Measurements from ENCODE around the gene OR4F6. TPM values are rescaled to one million over a fixed set of nuclear protein-coding genes. Genes with fewer than 3 reads are reported as not detected.
A peak's percentile ranks its signal among the peaks of the same experiment; 100 is the strongest.

Gene OR4F6
- polyA plus RNA-seq, 1 of the 3 experiments (the other 2 are of a cell fraction) = not detected

- TF ChIP-seq IRF3 (IDR thresholded peaks at IDR 0.05; ENCODE audit: low read depth, low read length) (no peak), JUND (IDR thresholded peaks at IDR 0.05) (no peak), FOSL2 (IDR thresholded peaks at IDR 0.05; ENCODE audit: borderline replicate concordance, low read depth) (peak; percentile 41; the same call in 1 of the 2 replicates), YY1 (IDR thresholded peaks at IDR 0.05; ENCODE audit: low read depth) (no peak), GABPA (IDR thresholded peaks at IDR 0.05; ENCODE audit: low read depth) (no peak), RAD21 (IDR thresholded peaks at IDR 0.05; ENCODE audit: low read length) (no peak), PBX3 (IDR thresholded peaks at IDR 0.05) (0 out of 2 replicates have a peak, but pooled peaks have one; percentile 8)
- TF ChIP-seq, protein P1, sequence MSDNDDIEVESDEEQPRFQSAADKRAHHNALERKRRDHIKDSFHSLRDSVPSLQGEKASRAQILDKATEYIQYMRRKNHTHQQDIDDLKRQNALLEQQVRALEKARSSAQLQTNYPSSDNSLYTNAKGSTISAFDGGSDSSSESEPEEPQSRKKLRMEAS (IDR thresholded peaks at IDR 0.05; ENCODE audit: low read depth) = no peak
- H4K20me1 ChIP-seq (ENCODE audit: insufficient read depth) = no peaks in the 10 kb centered on the region
- peak overlapping the region in 1 of 2 experiments; percentile 40; a peak in 2 of 4 replicates for H3K27ac ChIP-seq (ENCODE audit: low read depth in 2 of 2, low read length in 1 of 2)
- H3K27me3 ChIP-seq (ENCODE audit: insufficient read depth) = no peaks in the 10 kb centered on the region
- H3K79me2 ChIP-seq (ENCODE audit: insufficient read depth) = no peaks in the 10 kb centered on the region
- no peak for DNase-seq
- H3F3A ChIP-seq (replicated peaks; ENCODE audit: insufficient read depth) = peaks cover 8% of the 10 kb centered on the region
- no peaks in the 10 kb centered on the region for H3K36me3 ChIP-seq (replicated peaks in 1 of 2; ENCODE audit: control insufficient read depth in 1 of 2, insufficient read depth in 2 of 2, low read length in 1 of 2)
- H2AFZ ChIP-seq (ENCODE audit: low read depth) = no peak overlapping the region
- ChIA-PET POLR2A (no interaction called here), CTCF (no interaction called here)
- H3K9me3 ChIP-seq = no peaks in the 10 kb centered on the region
- no peaks in the 10 kb centered on the region for H3K9me2 ChIP-seq
- H3K4me3 ChIP-seq (ENCODE audit: low read depth in 2 of 2, low read length in 1 of 2) = no peak overlapping the region
- H3K4me1 ChIP-seq (ENCODE audit: control insufficient read depth in 1 of 2, insufficient read depth in 2 of 2, low read depth in 1 of 2, low read length in 1 of 2) = no peaks in the 10 kb centered on the region; a peak in 1 of 4 replicates
- H3K9ac ChIP-seq = no peak overlapping the region
- WGBS (ENCODE audit: low lambda C conversion rate) = 17% methylated on average over 10 of the region's 10 CpGs
- peak overlapping the region; percentile 39; the same call in 1 of the 2 replicates for H3K4me2 ChIP-seq
Measured at GRCh38 chr15:101807345-101807945, 4.1 kb downstream of the OR4F6 start.

GRCh38 chr15:101808201-101808600, 4.9 kb downstream of the OR4F6 start:
- POLR2A ChIA-PET = no interaction called here
- H3K27me3 ChIP-seq (ENCODE audit: insufficient read depth) = no peaks in the 10 kb centered on the region

More at GRCh38 chr15:101808201-101808600, 4.9 kb downstream of the OR4F6 start:
- no peaks in the 10 kb centered on the region; a peak in 1 of 4 replicates for H3K4me1 ChIP-seq (ENCODE audit: control insufficient read depth in 1 of 2, insufficient read depth in 2 of 2, low read depth in 1 of 2, low read length in 1 of 2)
- H3F3A ChIP-seq (replicated peaks; ENCODE audit: insufficient read depth) = peaks cover 8% of the 10 kb centered on the region
- H2AFZ ChIP-seq (ENCODE audit: low read depth) = no peak overlapping the region
- peak overlapping the region; percentile 39; the same call in 1 of the 2 replicates for H3K4me2 ChIP-seq
- H3K4me3 ChIP-seq (ENCODE audit: low read depth in 2 of 2, low read length in 1 of 2) = no peak overlapping the region
- 26% methylated on average over 2 of the region's 2 CpGs for WGBS (ENCODE audit: low lambda C conversion rate)
- H3K27ac ChIP-seq (ENCODE audit: low read depth in 2 of 2, low read length in 1 of 2) = peak overlapping the region in 1 of 2 experiments; percentile 39; a peak in 1 of 4 replicates
- H3K79me2 ChIP-seq (ENCODE audit: insufficient read depth) = no peaks in the 10 kb centered on the region
- H3K9me3 ChIP-seq = no peaks in the 10 kb centered on the region
- H3K9ac ChIP-seq = no peak overlapping the region
- CTCF ChIA-PET = no interaction called here
- no peaks in the 10 kb centered on the region for H3K9me2 ChIP-seq
- DNase-seq = no peak
- TF ChIP-seq MEF2A (IDR thresholded peaks at IDR 0.05; ENCODE audit: borderline replicate concordance, low read depth) (no peak), TEAD4 (IDR thresholded peaks at IDR 0.05; ENCODE audit: borderline replicate concordance, insufficient read depth) (no peak), TCF12 (IDR thresholded peaks at IDR 0.05) (no peak), YY1 (IDR thresholded peaks at IDR 0.05; ENCODE audit: low read depth) (no peak), MXI1 (IDR thresholded peaks at IDR 0.05; ENCODE audit: low read depth, low read length) (no peak), POLR2AphosphoS5 (IDR thresholded peaks at IDR 0.05; ENCODE audit: low read depth, low read length) (no peak), SMC3 (IDR thresholded peaks at IDR 0.05; ENCODE audit: low read depth, low read length) (no peak), FOXM1 (IDR thresholded peaks at IDR 0.05; ENCODE audit: low read depth) (no peak), FOSL2 (IDR thresholded peaks at IDR 0.05; ENCODE audit: borderline replicate concordance, low read depth) (no peak), RCOR1 (IDR thresholded peaks at IDR 0.05; ENCODE audit: low read length) (no peak)
- TF ChIP-seq, protein P2, sequence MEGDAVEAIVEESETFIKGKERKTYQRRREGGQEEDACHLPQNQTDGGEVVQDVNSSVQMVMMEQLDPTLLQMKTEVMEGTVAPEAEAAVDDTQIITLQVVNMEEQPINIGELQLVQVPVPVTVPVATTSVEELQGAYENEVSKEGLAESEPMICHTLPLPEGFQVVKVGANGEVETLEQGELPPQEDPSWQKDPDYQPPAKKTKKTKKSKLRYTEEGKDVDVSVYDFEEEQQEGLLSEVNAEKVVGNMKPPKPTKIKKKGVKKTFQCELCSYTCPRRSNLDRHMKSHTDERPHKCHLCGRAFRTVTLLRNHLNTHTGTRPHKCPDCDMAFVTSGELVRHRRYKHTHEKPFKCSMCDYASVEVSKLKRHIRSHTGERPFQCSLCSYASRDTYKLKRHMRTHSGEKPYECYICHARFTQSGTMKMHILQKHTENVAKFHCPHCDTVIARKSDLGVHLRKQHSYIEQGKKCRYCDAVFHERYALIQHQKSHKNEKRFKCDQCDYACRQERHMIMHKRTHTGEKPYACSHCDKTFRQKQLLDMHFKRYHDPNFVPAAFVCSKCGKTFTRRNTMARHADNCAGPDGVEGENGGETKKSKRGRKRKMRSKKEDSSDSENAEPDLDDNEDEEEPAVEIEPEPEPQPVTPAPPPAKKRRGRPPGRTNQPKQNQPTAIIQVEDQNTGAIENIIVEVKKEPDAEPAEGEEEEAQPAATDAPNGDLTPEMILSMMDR (IDR thresholded peaks at IDR 0.05) = no peak
- TF ChIP-seq, protein P1 (IDR thresholded peaks at IDR 0.05; ENCODE audit: low read depth) = no peak
- TF ChIP-seq, protein P3, sequence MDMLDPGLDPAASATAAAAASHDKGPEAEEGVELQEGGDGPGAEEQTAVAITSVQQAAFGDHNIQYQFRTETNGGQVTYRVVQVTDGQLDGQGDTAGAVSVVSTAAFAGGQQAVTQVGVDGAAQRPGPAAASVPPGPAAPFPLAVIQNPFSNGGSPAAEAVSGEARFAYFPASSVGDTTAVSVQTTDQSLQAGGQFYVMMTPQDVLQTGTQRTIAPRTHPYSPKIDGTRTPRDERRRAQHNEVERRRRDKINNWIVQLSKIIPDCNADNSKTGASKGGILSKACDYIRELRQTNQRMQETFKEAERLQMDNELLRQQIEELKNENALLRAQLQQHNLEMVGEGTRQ (IDR thresholded peaks at IDR 0.05; ENCODE audit: borderline replicate concordance, low read depth, low read length) = no peak
- TF ChIP-seq, protein P4, sequence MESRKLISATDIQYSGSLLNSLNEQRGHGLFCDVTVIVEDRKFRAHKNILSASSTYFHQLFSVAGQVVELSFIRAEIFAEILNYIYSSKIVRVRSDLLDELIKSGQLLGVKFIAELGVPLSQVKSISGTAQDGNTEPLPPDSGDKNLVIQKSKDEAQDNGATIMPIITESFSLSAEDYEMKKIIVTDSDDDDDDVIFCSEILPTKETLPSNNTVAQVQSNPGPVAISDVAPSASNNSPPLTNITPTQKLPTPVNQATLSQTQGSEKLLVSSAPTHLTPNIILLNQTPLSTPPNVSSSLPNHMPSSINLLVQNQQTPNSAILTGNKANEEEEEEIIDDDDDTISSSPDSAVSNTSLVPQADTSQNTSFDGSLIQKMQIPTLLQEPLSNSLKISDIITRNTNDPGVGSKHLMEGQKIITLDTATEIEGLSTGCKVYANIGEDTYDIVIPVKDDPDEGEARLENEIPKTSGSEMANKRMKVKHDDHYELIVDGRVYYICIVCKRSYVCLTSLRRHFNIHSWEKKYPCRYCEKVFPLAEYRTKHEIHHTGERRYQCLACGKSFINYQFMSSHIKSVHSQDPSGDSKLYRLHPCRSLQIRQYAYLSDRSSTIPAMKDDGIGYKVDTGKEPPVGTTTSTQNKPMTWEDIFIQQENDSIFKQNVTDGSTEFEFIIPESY (IDR thresholded peaks at IDR 0.05; ENCODE audit: borderline replicate concordance, low read depth) = no peak
- no peaks in the 10 kb centered on the region for H4K20me1 ChIP-seq (ENCODE audit: insufficient read depth)
- no peaks in the 10 kb centered on the region for H3K36me3 ChIP-seq (replicated peaks in 1 of 2; ENCODE audit: control insufficient read depth in 1 of 2, insufficient read depth in 2 of 2, low read length in 1 of 2)

Data from SK-N-SH (cell line).